Pancreas (tissue), 10 donors: ENCODE results near the gene HAUS7. TPM values are rescaled to one million over a fixed set of nuclear protein-coding genes. Genes with fewer than 3 reads are reported as not detected.

Source experiments
- ATAC-seq, 4 donors: fragments of 200-7000 bp; cut with Tn5 transposase; one replicate each; pipeline versions ENCODE4 v1.8.0 to v1.9.1; 2020; ENCODE audit warnings: mild to moderate bottlenecking in 4 of 4, moderate library complexity in 4 of 4
- DNase-seq, 6 donors: peaks; one replicate each; pipeline ENCODE4 v3.0.0-alpha.2; 2020
- FAIRE-seq: peaks from 2 replicates; lab custom pipeline; 2012; peaks lifted over from hg19 to GRCh38; lab: Jason Lieb, UNC
- H3K27ac ChIP-seq, 4 donors: fragments of 200-600 bp; sonication (generic); 1 replicate in 3 of 4; 2 replicates in 1 of 4; pipeline versions ENCODE4 v1.5.0 to v1.8.0; 2020
- H3K27me3 ChIP-seq, 4 donors: fragments of 200-600 bp; one replicate each; pipeline ENCODE4 v1.8.0; 2021
- H3K36me3 ChIP-seq, 3 donors: fragments of 200-600 bp; sonication (generic) in 1 of 3; one replicate each; pipeline versions ENCODE4 v1.5.0 to v1.8.0; 2020 to 2021
- H3K4me1 ChIP-seq, 3 donors: fragments of 200-600 bp; one replicate each; pipeline ENCODE4 v1.8.0; 2021
- H3K4me3 ChIP-seq, 4 donors: fragments of 200-600 bp; sonication (generic) in 2 of 4; one replicate each; pipeline versions ENCODE4 v1.5.0 to v1.8.0; 2020 to 2021
- H3K9me3 ChIP-seq, 4 donors: fragments of 200-600 bp; one replicate each; pipeline ENCODE4 v1.8.0; 2021
- WGBS, 2 donors: extraction: QIAGEN DNeasy Blood & Tissue Kit; methylation state at CpG; one replicate each; pipeline ENCODE4 v1.1.7; 2013; 5-methylcytosine and 5-hydroxymethylcytosine counted together
- intact Hi-C, 3 donors: fragments of 100-400 bp; cut with DNase I; formaldehyde crosslinking; loops; one replicate each; pipeline versions ENCODE4 v1.11.1 to v1.14.2; 2022
- polyA plus RNA-seq, 2 donors: library from polyadenylated mRNA; stranded (reverse); fragments of 200-250 nt; gene quantifications; one replicate each; pipeline ENCODE4 v1.2.3, GENCODE V29; 2013
- total RNA-seq, 6 donors: library from RNA; stranded (reverse); fragmentation: NEBNext Ultra II Directional in 4 of 6; extraction: Animal tissue kit (Norgen Biotek cat#: 25700) in 4 of 6; gene quantifications; one replicate each; pipeline versions ENCODE4 v1.2.1 to v1.2.4, GENCODE V29; 2021 to 2023
- TF ChIP-seq, protein P1 (sequence below), 4 donors: fragments of 200-600 bp; sonication (generic) in 3 of 4; IDR thresholded peaks; one replicate each; pipeline versions ENCODE4 v1.5.0 to v1.8.0; 2021; ENCODE audit warnings: antibody characterized with exemption in 4 of 4
- donor health status: healthy with polysubstance abuse.
- donor health status: DM: no; HTN: no; CAD: no; lungs with moderate emphysema.
- donor health status: DM: no; HTN: no; CAD: no.
- donor health status: control.
- donor health status: control.
- donor health status: Bipolar disorder and iron deficiency.
- donor health status: DM: yes; HTN: yes; CAD: no.
- donor health status: DM: no; HTN: no; CAD: no.
- donor health status: DM: no; HTN: no; CAD: no.
- donor health status: DM: yes; HTN: yes; CAD: no.

Gene HAUS7
- total and polyA plus RNA-seq, 8 donors, result 4.9 to 44.1 (median 9.5) TPM

DNA sequence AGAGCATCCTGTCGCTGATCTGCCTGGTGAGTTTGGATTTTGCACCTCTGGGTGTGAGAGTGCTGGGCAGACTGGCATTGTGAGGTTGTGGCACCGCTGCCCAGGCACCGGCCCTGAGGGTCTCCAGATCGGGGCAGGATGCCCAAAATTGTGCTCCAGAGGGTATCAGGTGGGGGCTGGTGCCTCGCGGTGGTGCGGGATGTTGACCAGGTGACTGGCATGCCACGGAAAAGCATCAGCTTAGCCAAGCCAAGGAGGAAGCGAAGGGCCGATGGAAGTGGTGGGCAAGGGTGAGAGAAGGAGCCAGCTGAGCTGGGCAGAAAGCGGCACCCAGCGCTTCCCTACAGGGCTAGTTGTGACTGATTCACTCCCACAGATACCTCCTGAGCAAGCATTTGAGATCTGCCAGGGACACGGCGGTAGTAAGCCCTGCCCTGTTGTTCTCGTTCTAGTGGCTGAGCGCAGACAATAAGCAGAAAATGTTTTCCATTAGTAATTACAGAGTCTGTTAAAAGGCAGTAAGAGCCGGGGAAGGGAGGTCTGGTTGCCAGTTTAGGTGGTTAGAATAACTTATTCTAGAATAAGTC, 58.3 kb downstream of the HAUS7 start:
- TF ChIP-seq, protein P1, sequence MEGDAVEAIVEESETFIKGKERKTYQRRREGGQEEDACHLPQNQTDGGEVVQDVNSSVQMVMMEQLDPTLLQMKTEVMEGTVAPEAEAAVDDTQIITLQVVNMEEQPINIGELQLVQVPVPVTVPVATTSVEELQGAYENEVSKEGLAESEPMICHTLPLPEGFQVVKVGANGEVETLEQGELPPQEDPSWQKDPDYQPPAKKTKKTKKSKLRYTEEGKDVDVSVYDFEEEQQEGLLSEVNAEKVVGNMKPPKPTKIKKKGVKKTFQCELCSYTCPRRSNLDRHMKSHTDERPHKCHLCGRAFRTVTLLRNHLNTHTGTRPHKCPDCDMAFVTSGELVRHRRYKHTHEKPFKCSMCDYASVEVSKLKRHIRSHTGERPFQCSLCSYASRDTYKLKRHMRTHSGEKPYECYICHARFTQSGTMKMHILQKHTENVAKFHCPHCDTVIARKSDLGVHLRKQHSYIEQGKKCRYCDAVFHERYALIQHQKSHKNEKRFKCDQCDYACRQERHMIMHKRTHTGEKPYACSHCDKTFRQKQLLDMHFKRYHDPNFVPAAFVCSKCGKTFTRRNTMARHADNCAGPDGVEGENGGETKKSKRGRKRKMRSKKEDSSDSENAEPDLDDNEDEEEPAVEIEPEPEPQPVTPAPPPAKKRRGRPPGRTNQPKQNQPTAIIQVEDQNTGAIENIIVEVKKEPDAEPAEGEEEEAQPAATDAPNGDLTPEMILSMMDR (IDR thresholded peaks at IDR 0.05), result no peak
- intact Hi-C loops, result no loop called here
- Histone ChIP-seq H3K36me3 (no peaks in the 10 kb centered on the region), H3K27ac (no peak overlapping the region), H3K27me3 (peaks cover 0 to 1% (median 0%) of the 10 kb centered on the region in 4 donors), H3K9me3 (no peaks in the 10 kb centered on the region), H3K4me3 (peak overlapping the region in 3 of 4 donors; percentile 14 to 45 (median 38)), H3K4me1 (no peaks in the 10 kb centered on the region)
- no peak for FAIRE-seq
- ATAC-seq, result peak in 2 of 4 donors; percentile 11 to 13
- no peak for DNase-seq
- 53 to 72% methylated on average over 17 of the region's 17 CpGs for WGBS, 2 donors

DNA sequence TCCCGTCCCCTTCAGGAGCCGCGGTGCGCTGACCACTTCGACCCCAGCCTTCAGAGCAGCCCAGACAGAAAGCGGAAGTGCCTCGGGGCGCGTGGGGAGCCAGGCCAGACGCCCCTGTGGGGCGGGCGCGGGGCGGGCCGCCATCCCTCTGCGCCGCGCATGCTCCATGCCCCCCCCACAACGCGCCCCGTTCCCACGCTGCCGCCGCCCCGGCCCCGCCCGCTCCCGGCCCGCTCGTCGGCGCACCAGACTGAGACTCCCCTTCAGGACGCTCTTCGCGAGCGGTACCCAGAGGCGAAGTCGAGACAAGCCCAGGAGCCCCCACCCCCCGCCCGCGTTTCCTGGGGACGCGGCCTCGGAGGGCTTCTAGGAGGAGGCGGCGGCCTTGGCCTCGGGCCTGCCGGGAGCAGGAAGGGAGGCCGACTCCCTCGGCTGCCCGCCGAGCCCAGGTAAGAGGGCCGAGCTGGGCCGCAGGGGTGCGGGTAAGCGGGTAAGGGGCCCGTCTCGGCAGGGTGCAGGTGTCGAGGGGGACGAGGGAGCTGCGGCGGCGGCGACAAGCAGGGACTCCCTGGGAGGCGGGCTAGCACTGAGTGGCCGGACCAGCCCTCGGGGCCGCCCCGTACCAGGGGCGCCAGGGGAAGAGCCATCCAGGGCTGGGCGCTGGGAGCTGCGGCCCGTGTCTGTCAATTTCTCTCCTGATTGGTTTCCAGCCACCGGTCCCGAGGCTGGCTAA, 59.0 kb downstream of the HAUS7 start, which contains the start of gene ZFP92:
Gene ZFP92, plus strand, starts transcription at position 218 of the 733 bp plus-strand sequence. CDS start 6,851 bp downstream, outside the sequence.
- Histone ChIP-seq H3K4me3 (peak within 1 kb of the TSS; percentile 14 to 45 (median 28)), H3K9me3 (no peaks in the 10 kb centered on the region), H3K27ac (no peak within 1 kb of the TSS), H3K27me3 (no peaks in the 10 kb centered on the region), H3K4me1 (no peaks in the 10 kb centered on the region), H3K36me3 (no peaks in the 10 kb centered on the region)
- WGBS, 2 donors, result 2 to 29% methylated on average over 67 to 75 of the region's 75 CpGs
- TF ChIP-seq, protein P1 (IDR thresholded peaks at IDR 0.05), result no peak
- DNase-seq, result no peak
- intact Hi-C loops, result no loop called here
- no peak for FAIRE-seq
- peak; percentile 58 to 82 (median 66) for ATAC-seq

DNA sequence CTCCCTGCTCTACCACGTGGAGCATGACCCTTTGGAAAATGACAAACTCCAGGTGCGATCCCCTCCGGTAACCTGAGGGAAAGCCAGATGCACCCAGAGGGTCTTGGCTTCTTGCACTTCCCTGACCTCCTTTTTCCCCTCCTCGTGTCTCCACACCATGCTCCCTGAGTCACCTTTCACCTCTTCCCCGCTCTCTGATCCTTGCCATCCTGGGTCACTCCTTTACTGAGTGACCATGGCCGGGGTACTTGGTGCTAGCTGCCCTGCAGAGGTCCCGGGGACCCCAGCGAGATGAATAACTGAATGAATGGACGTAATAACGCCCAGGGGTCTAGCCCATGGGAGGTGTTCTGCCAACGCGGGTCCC, 59.5 kb downstream of the HAUS7 start:
- Histone ChIP-seq H3K4me3 (peak overlapping the region in 3 of 4 donors; percentile 14 to 45 (median 38)), H3K36me3 (no peaks in the 10 kb centered on the region), H3K9me3 (no peaks in the 10 kb centered on the region), H3K27me3 (no peaks in the 10 kb centered on the region), H3K4me1 (no peaks in the 10 kb centered on the region), H3K27ac (no peak overlapping the region)
- ATAC-seq (no peak), DNase-seq (no peak), FAIRE-seq (no peak)
- intact Hi-C loops, result no loop called here
- TF ChIP-seq, protein P1 (IDR thresholded peaks at IDR 0.05), result no peak
- 52 to 66% methylated on average over 12 of the region's 12 CpGs for WGBS, 2 donors

DNA sequence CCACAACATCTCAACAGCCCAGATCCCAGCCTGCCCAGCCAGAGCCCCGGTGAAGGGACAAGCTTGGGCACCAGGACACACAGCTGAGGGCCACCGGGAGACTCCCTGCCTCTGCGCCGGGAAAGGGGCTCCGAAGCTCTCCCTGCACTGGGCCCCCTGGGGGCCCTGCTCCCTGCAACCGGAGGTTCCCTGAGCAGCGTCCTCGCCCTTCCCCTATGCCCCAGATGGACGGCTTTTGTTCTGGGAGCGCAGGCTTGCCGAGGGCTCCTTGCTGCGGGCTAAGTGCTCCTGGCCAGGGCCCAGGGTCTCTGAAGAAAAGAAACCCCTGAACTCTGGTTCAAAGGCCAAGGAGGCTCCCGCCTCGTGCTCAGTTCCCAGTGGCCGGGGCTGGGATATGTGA, 60.0 kb downstream of the HAUS7 start:
- Histone ChIP-seq H3K27ac (no peak overlapping the region), H3K27me3 (no peaks in the 10 kb centered on the region), H3K4me3 (no peak overlapping the region), H3K9me3 (no peaks in the 10 kb centered on the region), H3K36me3 (no peaks in the 10 kb centered on the region), H3K4me1 (no peaks in the 10 kb centered on the region)
- 89 to 91% methylated on average over 15 of the region's 15 CpGs for WGBS, 2 donors
- no peak for FAIRE-seq
- no peak for ATAC-seq
- intact Hi-C loops, result no loop called here
- DNase-seq, result peak in 1 of 6 donors; percentile 37
- TF ChIP-seq, protein P1 (IDR thresholded peaks at IDR 0.05), result no peak
